RCC 7860 (cell line): Measurements from ENCODE around the gene EFEMP1.

Experiments used
- DNase-seq: peaks from one replicate; pipeline ENCODE4 v3.0.0-alpha.2; 2015; ENCODE audit warnings: low spot score
- FAIRE-seq: peaks from 2 replicates; lab custom pipeline; 2012; peaks lifted over from hg19 to GRCh38; lab: Jason Lieb, UNC

The EFEMP1 gene

GRCh38 chr2:55901322-55901721, 22.3 kb downstream of the EFEMP1 start:
- DNase-seq: peak; percentile 55
- FAIRE-seq: peak; percentile 57

GRCh38 chr2:55899881-55900280, 23.7 kb downstream of the EFEMP1 start:
- peak; percentile 75 for FAIRE-seq
- DNase-seq: peak; percentile 31

- no peak for FAIRE-seq
These were observed 25.1 kb downstream of the EFEMP1 start for GRCh38 chr2:55898386-55899040.

GRCh38 chr2:55896633-55897032, 26.9 kb downstream of the EFEMP1 start:
- DNase-seq (no peak), FAIRE-seq (no peak)

More at GRCh38 chr2:55898386-55899040, 25.1 kb downstream of the EFEMP1 start:
- no peak for DNase-seq

GRCh38 chr2:55894720-55895119, 28.9 kb downstream of the EFEMP1 start:
- DNase-seq (no peak), FAIRE-seq (no peak)

GRCh38 chr2:55891671-55892094, 31.9 kb downstream of the EFEMP1 start:
- DNase-seq (no peak), FAIRE-seq (no peak)

GRCh38 chr2:55888936-55889335, 34.6 kb downstream of the EFEMP1 start:
- DNase-seq: no peak
- no peak for FAIRE-seq

- DNase-seq: peak; percentile 66
- peak; percentile 82 for FAIRE-seq
These were observed 35.5 kb downstream of the EFEMP1 start for GRCh38 chr2:55887901-55888624.

GRCh38 chr2:55887351-55887750, 36.2 kb downstream of the EFEMP1 start:
- no peak for FAIRE-seq
- DNase-seq: no peak

- DNase-seq (no peak), FAIRE-seq (no peak)
These were observed 37.7 kb downstream of the EFEMP1 start for GRCh38 chr2:55885944-55886281.

- DNase-seq (peak; percentile 75), FAIRE-seq (peak; percentile 92)
These were observed 38.2 kb downstream of the EFEMP1 start for GRCh38 chr2:55885127-55885943.

GRCh38 chr2:55883829-55884228, 39.8 kb downstream of the EFEMP1 start:
- no peak for FAIRE-seq
- DNase-seq: no peak

- FAIRE-seq (no peak), DNase-seq (no peak)
These were observed 40.2 kb downstream of the EFEMP1 start for GRCh38 chr2:55883357-55883756.

- no peak for FAIRE-seq
- DNase-seq: no peak
These were observed 40.6 kb downstream of the EFEMP1 start for GRCh38 chr2:55882954-55883353.

- no peak for FAIRE-seq
These were observed 43.0 kb downstream of the EFEMP1 start for GRCh38 chr2:55880416-55881143.

GRCh38 chr2:55879976-55880375, 43.6 kb downstream of the EFEMP1 start:
- FAIRE-seq (no peak), DNase-seq (no peak)

More at GRCh38 chr2:55880416-55881143, 43.0 kb downstream of the EFEMP1 start:
- no peak for DNase-seq

- FAIRE-seq (no peak), DNase-seq (no peak)
These were observed 46.5 kb downstream of the EFEMP1 start for GRCh38 chr2:55877087-55877436.

GRCh38 chr2:55876429-55877086, 47.0 kb downstream of the EFEMP1 start:
- FAIRE-seq (no peak), DNase-seq (no peak)

- no peak for FAIRE-seq
These were observed 48.0 kb downstream of the EFEMP1 start for GRCh38 chr2:55875434-55876135.

GRCh38 chr2:55874338-55874737, 49.2 kb downstream of the EFEMP1 start:
- DNase-seq (no peak), FAIRE-seq (no peak)

More at GRCh38 chr2:55875434-55876135, 48.0 kb downstream of the EFEMP1 start:
- DNase-seq: no peak
